CD4-positive, alpha-beta T cell treated with Interleukin-15 for 1 hour (primary cell): ENCODE data around the gene TPGS1.
"Not testable (repeated sequence)": the region's sequence is repeated elsewhere in the genome, so short reads cannot be mapped to it uniquely, and the experiment has no call there.

Experiments
- DNase-seq: peaks from one replicate; pipeline ENCODE4 v3.0.0-alpha.2; 2020

TPGS1 gene

GRCh38 chr19:478236-478903 is 28.9 kb upstream of the TPGS1 start:
- DNase-seq, result no peak

- no peak for DNase-seq
These were observed 28.3 kb upstream of the TPGS1 start for GRCh38 chr19:478976-479375.

- DNase-seq, result peak; percentile 32
These were observed 27.1 kb upstream of the TPGS1 start for GRCh38 chr19:480016-480855.

- DNase-seq, result not testable (repeated sequence)
These were observed 26.2 kb upstream of the TPGS1 start for GRCh38 chr19:481100-481499.

GRCh38 chr19:482186-483041 is 24.9 kb upstream of the TPGS1 start:
- DNase-seq, result no peak

DNA sequence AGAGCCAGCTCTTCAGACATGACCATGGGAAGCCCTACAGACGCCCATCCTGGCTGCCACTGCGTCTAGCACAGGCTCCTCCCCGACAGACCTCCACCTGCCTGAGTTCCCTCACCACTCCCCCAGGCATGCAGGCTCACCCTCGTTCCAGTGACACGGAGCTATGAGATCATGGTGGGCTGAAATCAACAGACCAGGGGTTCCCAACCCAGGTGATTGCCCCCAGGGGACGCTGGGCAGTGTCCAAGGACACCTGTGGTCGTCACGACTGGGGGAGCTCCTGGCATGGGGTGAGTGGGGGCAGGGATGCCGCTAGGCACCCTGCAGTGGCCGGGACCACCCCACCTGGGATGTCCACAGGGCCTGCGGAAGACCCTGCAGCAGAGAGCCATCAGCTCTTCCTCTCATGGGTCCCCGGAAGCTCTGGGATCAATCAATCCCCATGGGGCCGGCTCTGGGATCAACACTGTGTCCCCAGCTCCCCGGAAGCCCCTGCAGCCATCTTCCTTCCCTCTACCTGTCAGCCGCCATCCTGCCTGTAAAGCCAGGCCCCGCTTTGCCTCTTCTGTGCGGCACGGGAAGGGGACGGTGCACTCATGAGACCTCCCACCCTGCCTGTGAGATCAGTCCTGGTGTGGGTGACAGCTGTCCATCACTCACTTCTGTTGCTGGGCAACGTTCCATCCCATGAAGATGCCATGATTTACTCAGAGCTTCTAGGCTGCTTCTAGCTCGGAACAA is 23.8 kb upstream of the TPGS1 start:
- DNase-seq, result no peak

DNA sequence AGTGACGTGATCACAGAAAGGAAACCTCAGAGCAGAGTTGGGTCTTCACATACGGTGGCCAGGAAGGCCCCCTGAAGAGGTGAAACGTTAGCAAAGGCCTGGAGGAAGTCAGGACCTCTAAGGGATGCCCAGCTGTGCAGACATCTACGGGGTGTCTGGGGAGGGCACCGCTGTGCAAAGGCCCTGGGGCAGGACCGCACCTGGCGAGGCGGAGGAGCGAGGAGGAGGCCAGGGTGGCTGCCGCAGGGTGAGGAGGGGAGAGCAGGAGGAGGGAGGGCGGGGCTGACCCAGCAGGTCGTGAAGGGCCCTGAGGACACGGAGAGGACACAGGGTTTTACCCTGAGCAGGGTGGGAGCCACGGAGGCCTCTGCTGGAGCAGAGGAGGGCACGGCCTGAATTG is 22.8 kb upstream of the TPGS1 start:
- DNase-seq, result no peak

DNA sequence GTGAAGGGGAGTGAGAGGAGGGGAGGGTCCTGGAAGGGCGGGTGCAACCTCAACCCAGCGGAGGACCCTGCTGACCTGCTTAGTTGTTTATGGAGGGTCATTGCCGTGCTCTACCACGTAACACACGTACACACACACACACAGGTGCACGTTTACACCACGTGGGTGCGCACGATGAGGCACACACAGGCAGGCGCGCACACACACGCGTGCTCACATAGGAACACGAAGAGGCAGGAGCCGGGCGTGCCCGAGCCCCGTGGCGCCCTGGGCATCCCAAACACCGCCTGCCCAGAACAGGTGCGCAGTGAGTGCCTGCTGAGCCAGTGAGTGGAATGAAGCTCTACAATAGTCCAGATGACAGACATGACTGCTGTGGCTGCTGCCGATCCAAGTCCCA is 22.2 kb upstream of the TPGS1 start:
- no peak for DNase-seq

DNA sequence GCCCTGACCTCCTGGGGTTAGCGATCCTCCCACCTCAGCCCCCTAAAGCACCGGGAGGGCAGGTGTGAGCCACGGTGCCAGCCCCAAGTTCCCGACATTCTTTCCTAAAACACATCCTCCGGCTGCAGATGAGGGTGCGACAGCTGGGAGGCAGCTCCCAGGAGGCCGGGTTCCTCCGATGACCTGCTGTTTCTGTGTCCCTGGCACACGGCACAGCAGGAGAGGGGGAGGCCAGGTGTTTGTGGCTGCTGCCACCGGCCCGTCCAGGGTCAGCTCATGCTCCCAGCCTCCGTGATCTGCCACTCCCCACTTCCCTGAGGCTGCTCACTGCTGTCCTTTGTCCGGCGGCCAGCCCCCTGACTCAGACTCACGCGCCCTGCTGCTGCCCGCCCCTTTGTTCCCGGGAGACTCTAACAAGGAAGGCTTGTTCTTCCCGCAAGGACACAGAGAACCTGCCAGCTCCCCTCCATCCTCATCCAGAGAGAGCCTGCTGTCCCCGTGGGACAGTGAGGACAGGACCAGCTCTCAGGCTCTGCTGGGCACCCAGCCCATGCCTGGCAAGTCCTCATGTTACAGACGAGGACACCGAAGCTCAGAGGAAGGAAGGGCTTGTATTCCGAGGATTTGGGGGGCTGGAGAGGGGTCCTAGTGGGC is 21.6 kb upstream of the TPGS1 start:
- no peak for DNase-seq

GRCh38 chr19:488505-489417 is 18.5 kb upstream of the TPGS1 start:
- peak; percentile 92 for DNase-seq

DNA sequence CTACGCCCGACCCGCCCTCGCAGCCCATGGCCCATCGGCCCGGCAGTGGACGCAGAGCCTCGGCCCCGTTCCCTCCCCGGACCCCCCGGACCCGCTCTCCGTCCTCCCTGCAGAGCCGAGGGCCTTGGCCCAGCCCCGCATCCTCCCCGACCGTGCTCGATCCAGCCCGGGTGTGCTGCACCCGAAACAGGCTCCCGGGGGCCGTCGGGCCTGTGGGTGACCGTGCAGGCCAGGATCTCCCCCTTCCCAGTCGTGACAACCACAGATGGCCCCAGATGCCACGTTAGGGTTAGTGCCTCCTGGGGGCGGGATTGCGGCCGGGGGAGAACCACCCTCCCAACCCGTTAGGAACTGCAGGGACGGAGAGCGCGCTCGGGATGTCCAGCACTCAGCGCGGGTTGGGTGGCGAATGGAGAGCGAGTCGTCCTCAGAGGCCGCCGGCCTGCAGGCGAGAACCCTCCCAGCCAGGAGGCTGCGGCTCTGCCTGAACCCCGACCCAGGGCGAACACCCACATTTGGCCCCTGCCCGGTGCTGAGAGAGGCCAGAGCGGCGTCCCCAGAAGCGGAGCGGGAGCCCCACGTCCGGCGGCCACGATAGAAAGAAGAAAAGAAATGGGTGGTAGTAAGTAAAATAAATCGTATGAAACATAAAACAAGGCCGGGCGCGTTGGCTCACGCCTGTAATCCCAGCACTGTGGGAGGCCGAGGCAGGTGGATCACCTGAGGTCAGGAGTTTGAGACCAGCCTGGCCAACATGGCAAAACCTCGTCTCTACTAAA is 17.7 kb upstream of the TPGS1 start:
- no peak for DNase-seq

GRCh38 chr19:491146-491741 is 16.1 kb upstream of the TPGS1 start:
- no peak for DNase-seq

- no peak for DNase-seq
These were observed 15.2 kb upstream of the TPGS1 start for GRCh38 chr19:492091-492531.

GRCh38 chr19:493391-494170 is 13.7 kb upstream of the TPGS1 start:
- no peak for DNase-seq

DNA sequence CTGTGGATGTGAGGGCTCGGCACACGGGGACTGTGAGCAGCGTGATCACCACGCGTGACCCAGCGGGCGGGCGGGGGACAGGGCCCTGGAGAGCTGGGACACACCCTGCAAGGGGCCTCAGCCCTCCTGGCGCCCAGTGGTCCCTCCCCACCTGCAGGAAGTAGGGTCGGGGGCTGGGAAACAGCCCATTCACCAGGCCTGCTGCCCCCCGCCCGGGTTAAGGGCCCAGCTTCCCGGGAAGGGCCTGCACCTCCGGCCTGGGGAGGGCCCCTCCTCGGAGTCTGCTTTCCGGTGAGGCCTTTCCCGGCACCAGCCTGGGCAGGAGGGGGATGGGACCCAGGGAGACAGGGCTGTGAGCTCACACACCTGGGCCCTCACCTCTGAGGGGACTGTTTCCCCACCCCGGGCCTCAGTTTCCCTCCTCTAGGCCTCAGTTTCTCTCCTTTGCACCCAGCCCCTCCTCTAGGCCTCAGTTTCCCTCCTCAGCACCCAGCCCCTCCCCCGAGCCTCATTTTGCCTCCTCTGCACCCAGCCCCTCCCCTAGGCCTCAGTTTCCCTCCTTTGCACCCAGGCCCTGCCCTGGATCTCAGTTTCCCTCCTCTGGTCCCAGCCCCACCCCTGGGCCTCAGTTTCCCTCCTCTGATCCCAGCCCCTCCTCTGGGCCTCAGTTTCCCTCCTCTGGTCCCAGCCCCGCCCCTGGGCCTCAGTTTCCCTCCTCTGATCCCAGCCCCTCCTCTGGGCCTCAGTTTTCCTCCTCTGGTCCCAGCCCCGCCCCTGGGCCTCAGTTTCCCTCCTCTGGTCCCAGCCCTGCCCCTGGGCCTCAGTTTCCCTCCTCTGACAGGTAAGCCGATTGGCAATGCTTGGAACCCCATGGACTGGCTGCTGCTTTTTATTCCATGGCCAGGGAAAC is 12.9 kb upstream of the TPGS1 start:
- no peak for DNase-seq

GRCh38 chr19:495081-495401 is 12.3 kb upstream of the TPGS1 start:
- no peak for DNase-seq

DNA sequence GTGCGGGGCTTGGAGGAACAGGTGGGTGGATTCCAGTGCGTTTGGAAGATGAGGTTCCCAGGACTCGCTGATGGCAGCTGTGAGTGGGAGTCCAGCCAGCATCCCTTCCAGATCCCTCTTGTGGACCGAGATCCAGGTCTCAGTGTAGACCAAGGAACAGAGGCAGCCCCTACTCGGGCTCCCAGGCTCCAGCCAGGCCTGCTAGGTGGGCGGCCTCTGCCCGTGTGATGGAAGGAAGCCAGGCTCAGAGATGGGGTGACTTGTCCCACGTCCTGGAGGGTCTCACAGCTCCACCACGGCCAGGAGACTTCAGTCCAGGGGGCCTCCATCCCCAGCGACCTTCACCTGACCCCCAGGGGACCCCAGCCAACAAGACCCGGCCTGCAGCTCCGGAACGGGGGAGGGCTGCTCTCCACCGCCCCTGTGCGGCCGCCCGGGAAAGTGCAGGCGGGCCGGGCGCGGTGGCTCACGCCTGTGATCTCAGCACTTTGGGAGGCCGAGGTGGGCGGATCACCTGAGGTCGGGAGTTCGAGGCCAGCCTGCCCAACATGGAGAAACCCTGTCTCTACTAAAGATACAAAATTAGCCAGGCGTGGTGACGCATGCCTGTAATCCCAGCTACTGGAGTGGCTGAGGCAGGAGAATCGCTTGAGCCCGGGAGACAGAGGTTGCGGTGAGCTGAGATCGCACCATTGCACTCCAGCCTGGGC is 11.7 kb upstream of the TPGS1 start:
- DNase-seq, result peak; percentile 33
